H9 (cell line): ENCODE results near the gene GNAI1. TPM values are rescaled to one million over a fixed set of nuclear protein-coding genes. Genes with fewer than 3 reads are reported as not detected.

ENCODE experiments used
- DNase-seq: peaks from one replicate; pipeline ENCODE4 v3.0.0-alpha.2; 2017
- H2AFZ ChIP-seq: one replicate; pipeline ENCODE4 v1.6.1; 2013; ENCODE audit warnings: mild to moderate bottlenecking, low read length, control low read depth, moderate library complexity
- H2AK5ac ChIP-seq: 2 replicates; pipeline ENCODE4 v1.6.1; 2013; ENCODE audit warnings: low read length, control low read depth, mixed read lengths; ENCODE audit not compliant: insufficient read length
- H2BK120ac ChIP-seq: one replicate; pipeline ENCODE4 v1.6.1; 2013; ENCODE audit warnings: low read depth, mild to moderate bottlenecking, low read length, control low read depth, inconsistent platforms; ENCODE audit not compliant: poor library complexity, severe bottlenecking
- H2BK12ac ChIP-seq: 2 replicates; pipeline ENCODE4 v1.6.1; 2013; ENCODE audit warnings: low read length, control low read depth, mixed read lengths, low read depth; ENCODE audit not compliant: insufficient read length
- H2BK15ac ChIP-seq: 2 replicates; pipeline ENCODE4 v1.6.1; 2013; ENCODE audit warnings: low read depth, low read length, control low read depth
- H2BK20ac ChIP-seq: one replicate; pipeline ENCODE4 v1.6.1; 2013; ENCODE audit warnings: low read depth, mild to moderate bottlenecking, low read length, control low read depth, inconsistent platforms; ENCODE audit not compliant: poor library complexity, severe bottlenecking
- H2BK5ac ChIP-seq: 2 replicates; pipeline ENCODE4 v1.6.1; 2013; ENCODE audit warnings: low read length, control low read depth, mixed read lengths; ENCODE audit not compliant: insufficient read length
- H3K14ac ChIP-seq: 2 replicates; pipeline ENCODE4 v1.6.1; 2013; ENCODE audit warnings: low read length, control low read depth; ENCODE audit not compliant: insufficient read depth
- H3K18ac ChIP-seq: 2 replicates; pipeline ENCODE4 v1.6.1; 2013; ENCODE audit warnings: low read depth, mild to moderate bottlenecking, mixed read lengths, low read length, control low read depth; ENCODE audit not compliant: insufficient read length
- H3K23ac ChIP-seq: 2 replicates; pipeline ENCODE4 v1.6.1; 2013; ENCODE audit warnings: low read length, control low read depth, mixed read lengths, low read depth; ENCODE audit not compliant: insufficient read length
- H3K23me2 ChIP-seq: 2 replicates; pipeline ENCODE4 v1.6.1; 2013; ENCODE audit warnings: low read depth, mild to moderate bottlenecking, mixed read lengths, low read length, control low read depth; ENCODE audit not compliant: insufficient read length, poor library complexity, severe bottlenecking
- H3K27ac ChIP-seq: 2 replicates; pipeline ENCODE4 v1.5.1; 2013; ENCODE audit warnings: low read length, control low read depth, mixed read lengths, low read depth; ENCODE audit not compliant: insufficient read length
- H3K27me3 ChIP-seq: 2 replicates; pipeline ENCODE4 v1.6.1; 2013; ENCODE audit warnings: low read length, control low read depth, inconsistent platforms; ENCODE audit not compliant: insufficient read depth
- H3K4ac ChIP-seq: 2 replicates; pipeline ENCODE4 v1.6.1; 2013; ENCODE audit warnings: low read depth, mild to moderate bottlenecking, control low read depth, inconsistent platforms, low read length, moderate library complexity
- H3K4me1 ChIP-seq: 2 replicates; pipeline ENCODE4 v1.6.1; 2013; ENCODE audit warnings: low read length, control low read depth, inconsistent platforms; ENCODE audit not compliant: insufficient read depth
- H3K4me2 ChIP-seq: 2 replicates; pipeline ENCODE4 v1.6.1; 2013; ENCODE audit warnings: low read length, control low read depth, mixed read lengths; ENCODE audit not compliant: insufficient read length, insufficient read depth
- H3K56ac ChIP-seq: 2 replicates; pipeline ENCODE4 v1.6.1; 2013; ENCODE audit warnings: low read depth, mild to moderate bottlenecking, mixed read lengths, low read length, control low read depth; ENCODE audit not compliant: insufficient read length
- H3K79me1 ChIP-seq: 2 replicates; pipeline ENCODE4 v1.6.1; 2013; ENCODE audit warnings: low read depth, mild to moderate bottlenecking, moderate library complexity, low read length, control low read depth, inconsistent platforms; ENCODE audit not compliant: insufficient read depth, poor library complexity, severe bottlenecking
- H3K79me2 ChIP-seq: 2 replicates; pipeline ENCODE4 v1.6.1; 2013; ENCODE audit warnings: low read length, control low read depth, inconsistent platforms; ENCODE audit not compliant: insufficient read depth
- H3K9ac ChIP-seq: 2 replicates; pipeline ENCODE4 v1.6.1; 2013; ENCODE audit warnings: low read length, control low read depth, mixed read lengths; ENCODE audit not compliant: insufficient read length; ENCODE audit errors: extremely low read depth
- H3K9me3 ChIP-seq: one replicate; pipeline ENCODE4 v1.6.1; 2013; ENCODE audit warnings: low read depth, low read length, inconsistent platforms; ENCODE audit not compliant: control insufficient read depth
- H3T11ph ChIP-seq: one replicate; pipeline ENCODE4 v1.6.1; 2013; ENCODE audit warnings: mild to moderate bottlenecking, low read length, control low read depth, inconsistent platforms
- H4K20me1 ChIP-seq: one replicate; pipeline ENCODE4 v1.6.1; 2013; ENCODE audit not compliant: control insufficient read depth, insufficient read length, insufficient read depth
- H4K5ac ChIP-seq: 2 replicates; pipeline ENCODE4 v1.6.1; 2013; ENCODE audit warnings: low read depth, mild to moderate bottlenecking, mixed read lengths, low read length, control low read depth; ENCODE audit not compliant: insufficient read length
- H4K8ac ChIP-seq: replicated peaks from 2 replicates; pipeline ENCODE4 v1.6.1; 2013; ENCODE audit warnings: low read length, control low read depth, mixed read lengths, low read depth; ENCODE audit not compliant: insufficient read length
- H4K91ac ChIP-seq: 2 replicates; pipeline ENCODE4 v1.6.1; 2013; ENCODE audit warnings: low read depth, mild to moderate bottlenecking, moderate library complexity, mixed read lengths, low read length, control low read depth; ENCODE audit not compliant: insufficient read length
- H3K27ac Mint-ChIP-seq, 3 experiments: 2 replicates in 2 of 3; 3 replicates in 1 of 3; pipeline ENCODE4 v1.8.0; 2020 to 2021; ENCODE audit warnings: mixed read lengths in 3 of 3, mild to moderate bottlenecking in 1 of 3, moderate library complexity in 1 of 3
- H3K27me3 Mint-ChIP-seq: 2 replicates; pipeline ENCODE4 v1.8.0; 2021; ENCODE audit warnings: low read depth, mild to moderate bottlenecking, moderate library complexity, mixed read lengths
- H3K36me3 Mint-ChIP-seq, 3 experiments: 2 replicates in 2 of 3; 3 replicates in 1 of 3; pipeline ENCODE4 v1.8.0; 2020 to 2021; ENCODE audit warnings: low read depth in 3 of 3, mixed read lengths in 3 of 3; ENCODE audit not compliant: insufficient read depth in 1 of 3
- H3K4me1 Mint-ChIP-seq, 2 experiments: 2 replicates each; pipeline ENCODE4 v1.8.0; 2020; ENCODE audit warnings: mixed read lengths in 2 of 2
- H3K4me3 Mint-ChIP-seq, 2 experiments: 2 replicates in 1 of 2; 3 replicates in 1 of 2; pipeline ENCODE4 v1.8.0; 2020 to 2021; ENCODE audit warnings: mild to moderate bottlenecking in 2 of 2, mixed read lengths in 2 of 2, moderate library complexity in 1 of 2
- H3K9me3 Mint-ChIP-seq, 2 experiments: 2 replicates in 1 of 2; 3 replicates in 1 of 2; pipeline ENCODE4 v1.8.0; 2020; ENCODE audit warnings: mild to moderate bottlenecking in 2 of 2, mixed read lengths in 2 of 2, moderate library complexity in 1 of 2
- CTCF ChIP-seq: fragments of 200-600 bp; sonication (generic); conservative IDR thresholded peaks from 3 replicates; pipeline ENCODE4 v1.8.0; 2021; ENCODE audit warnings: antibody characterized with exemption, mild to moderate bottlenecking
- WGBS: extraction: QIAGEN DNeasy Blood & Tissue Kit; methylation state at CpG from one replicate; pipeline ENCODE4 v1.1.7; 2013; ENCODE audit warnings: missing lambda C conversion rate, low lambda C conversion rate, mixed read lengths; ENCODE audit not compliant: insufficient read length; ENCODE audit errors: extremely low coverage; 5-methylcytosine and 5-hydroxymethylcytosine counted together
- total RNA-seq: library from RNA; stranded (reverse); gene quantifications from 2 replicates; pipeline ENCODE4 v1.2.1, GENCODE V29; 2021

GNAI1 gene
- total RNA-seq, 1 experiment from 2014 or later: 14.1 TPM

DNA sequence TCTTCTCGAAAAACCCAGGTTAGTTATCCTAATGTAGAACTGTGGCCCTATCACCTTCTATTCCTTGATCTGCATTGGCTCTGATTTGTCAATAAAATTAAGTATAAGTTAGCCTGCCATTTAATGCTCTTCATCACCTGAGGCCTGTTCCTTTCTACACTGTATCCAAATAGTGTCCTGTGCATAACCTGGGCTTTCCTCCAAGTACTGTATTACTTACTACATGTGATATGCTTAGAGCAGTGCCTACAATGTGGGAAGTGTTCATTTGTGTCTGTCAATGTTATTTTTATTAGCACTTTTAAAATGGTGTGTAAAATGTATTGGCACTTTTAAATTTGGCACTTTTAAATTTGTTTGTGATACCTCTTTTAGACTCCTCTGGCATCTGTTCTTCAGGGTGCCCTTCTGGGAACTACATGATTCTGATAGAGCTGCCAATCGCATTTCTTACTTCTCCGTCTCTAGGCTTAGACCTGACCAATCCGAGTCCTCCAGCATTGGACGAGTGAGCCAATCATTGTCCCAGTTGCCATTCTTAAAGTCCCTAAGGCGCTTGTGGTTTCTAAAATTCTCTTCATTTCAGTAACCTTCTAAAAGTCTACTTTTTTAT, 85.5 kb downstream of the GNAI1 start:
- H4K20me1 ChIP-seq: no peaks in the 10 kb centered on the region
- no peak for TF ChIP-seq CTCF
- H2BK20ac ChIP-seq: no peak overlapping the region
- H3K4me1 ChIP-seq: no peaks in the 10 kb centered on the region; the same call in 1 of the 2 replicates
- H2BK12ac ChIP-seq: no peak overlapping the region
- no peak overlapping the region for H4K91ac ChIP-seq
- H4K5ac ChIP-seq: no peak overlapping the region
- WGBS: no CpG with 5 or more reads among the region's 6 CpGs
- H3K23me2 ChIP-seq: no peaks in the 10 kb centered on the region
- no peak overlapping the region for H2BK120ac ChIP-seq
- no peak overlapping the region for H2BK5ac ChIP-seq
- no peak overlapping the region for H2AK5ac ChIP-seq
- no peak overlapping the region for H3K4ac ChIP-seq
- no peak overlapping the region for H4K8ac ChIP-seq
- H3K18ac ChIP-seq: no peak overlapping the region
- no peaks in the 10 kb centered on the region for H3K27me3 ChIP-seq
- no peak overlapping the region for H3K4me2 ChIP-seq
- Mint-ChIP-seq H3K27me3 (no peaks in the 10 kb centered on the region), H3K4me1 (peaks cover 7 to 14% of the 10 kb centered on the region in 2 experiments), H3K9me3 (no peaks in the 10 kb centered on the region), H3K36me3 (peaks cover 2 to 7% (median 5%) of the 10 kb centered on the region in 3 experiments; a peak in 3 of 7 replicates), H3K27ac (no peak overlapping the region), H3K4me3 (no peak overlapping the region)
- no peak overlapping the region for H3K27ac ChIP-seq
- no peaks in the 10 kb centered on the region for H3K79me1 ChIP-seq
- no peaks in the 10 kb centered on the region for H3K79me2 ChIP-seq
- no peak overlapping the region for H3K14ac ChIP-seq
- H3K23ac ChIP-seq: no peak overlapping the region
- no peak overlapping the region for H3T11ph ChIP-seq
- H2AFZ ChIP-seq: no peak overlapping the region
- H3K9me3 ChIP-seq: no peaks in the 10 kb centered on the region
- no peak for DNase-seq
- H2BK15ac ChIP-seq: no peak overlapping the region
- H3K56ac ChIP-seq: no peak overlapping the region
- H3K9ac ChIP-seq: no peak overlapping the region
